Measurements from ENCODE around the gene MRM3.
A peak's percentile ranks its signal among the peaks of the same experiment; 100 is the strongest.
"Not testable (repeated sequence)": the region's sequence is repeated elsewhere in the genome, so short reads cannot be mapped to it uniquely, and the experiment has no call there.

The MRM3 gene

DNA sequence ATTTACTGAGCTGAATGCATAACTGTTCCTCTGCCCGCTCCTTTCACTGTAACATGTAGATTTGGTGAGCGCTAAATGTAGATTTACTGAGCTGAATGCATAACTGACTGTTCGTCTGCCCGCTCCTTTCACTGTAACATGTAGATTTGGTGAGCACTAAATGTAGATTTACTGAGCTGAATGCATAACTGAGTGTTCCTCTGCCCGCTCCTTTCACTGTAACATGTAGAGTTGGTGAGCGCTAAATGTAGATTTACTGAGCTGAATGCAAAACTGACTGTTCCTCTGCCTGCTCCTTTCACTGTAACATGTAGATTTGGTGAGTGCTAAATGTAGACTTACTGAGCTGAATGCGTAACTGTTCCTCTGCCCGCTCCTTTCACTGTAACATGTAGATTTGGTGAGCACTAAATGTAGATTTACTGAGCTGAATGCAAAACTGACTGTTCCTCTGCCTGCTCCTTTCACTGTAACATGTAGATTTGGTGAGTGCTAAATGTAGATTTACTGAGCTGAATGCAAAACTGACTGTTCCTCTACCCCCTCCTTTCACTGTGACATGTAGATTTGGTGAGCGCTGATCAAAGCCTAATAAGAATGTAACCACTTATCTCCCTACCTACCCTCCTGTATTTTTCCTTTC, 26.7 kb upstream of the MRM3 start:
- DNase-seq = not testable (repeated sequence)

DNA sequence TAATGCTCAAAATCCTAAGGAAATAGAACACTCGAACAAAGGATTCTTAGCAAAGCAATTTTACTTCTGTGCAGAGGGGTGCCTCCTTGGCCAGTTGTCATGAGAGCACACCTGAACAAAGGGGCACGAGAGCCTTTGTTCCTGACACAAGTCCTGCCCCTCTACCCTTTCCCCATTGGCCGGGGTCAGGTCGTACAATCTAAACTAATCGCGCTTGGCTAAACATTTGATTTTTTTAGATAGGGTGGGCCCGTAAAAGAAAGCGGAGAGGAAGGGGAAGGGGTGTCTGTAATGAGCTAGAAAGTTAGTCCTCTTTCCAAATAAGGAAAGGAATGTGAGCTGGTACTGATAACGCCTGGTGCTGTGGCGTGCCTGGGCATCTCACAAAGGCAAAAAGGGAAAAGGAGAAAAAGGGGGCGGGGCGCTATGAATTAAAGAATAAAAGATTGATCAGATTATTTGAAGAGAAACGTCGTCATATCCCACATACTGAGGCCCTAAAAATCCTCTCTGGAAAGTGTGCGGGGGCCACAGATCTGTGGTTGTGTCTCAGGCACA, 26.1 kb upstream of the MRM3 start:
- not testable (repeated sequence) for DNase-seq

DNA sequence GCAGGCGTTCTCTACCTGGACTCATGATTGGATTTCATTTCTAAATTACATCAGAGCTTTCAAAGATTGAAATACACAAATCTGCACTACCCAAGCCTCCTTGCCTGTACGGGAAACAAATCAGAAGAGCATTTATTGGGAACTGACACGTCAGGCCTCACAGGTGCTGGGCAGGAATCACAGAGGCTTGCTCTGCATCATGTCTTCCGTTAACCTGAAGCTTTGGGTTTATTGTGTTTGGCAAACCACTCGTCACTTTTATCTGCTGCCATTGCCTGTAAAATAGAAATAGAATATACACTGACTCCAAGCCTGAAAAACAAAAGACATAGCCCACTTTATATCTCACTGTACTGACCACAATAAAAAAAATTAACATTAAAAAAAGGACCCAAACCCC, 22.2 kb upstream of the MRM3 start:
- DNase-seq = no peak

DNA sequence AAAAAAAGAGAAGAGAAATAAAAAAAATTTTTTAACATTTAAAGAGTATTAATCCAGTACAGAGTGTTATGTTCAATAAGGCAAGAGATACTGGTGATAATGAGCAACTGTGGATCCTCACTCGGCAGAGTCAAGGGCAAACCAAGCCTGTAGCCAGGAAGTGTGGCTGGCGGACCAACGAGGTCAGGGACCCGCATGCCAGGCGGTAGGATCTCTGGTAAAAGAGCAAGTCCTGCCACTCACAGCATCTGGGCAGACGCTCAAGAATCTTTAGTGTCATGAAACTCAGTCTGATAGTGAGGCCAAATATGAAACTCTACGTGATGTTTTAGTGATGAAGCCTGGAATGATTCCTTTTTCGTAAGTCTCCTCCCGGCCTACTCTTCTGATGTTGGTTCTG, 21.8 kb upstream of the MRM3 start:
- no peak for DNase-seq

DNA sequence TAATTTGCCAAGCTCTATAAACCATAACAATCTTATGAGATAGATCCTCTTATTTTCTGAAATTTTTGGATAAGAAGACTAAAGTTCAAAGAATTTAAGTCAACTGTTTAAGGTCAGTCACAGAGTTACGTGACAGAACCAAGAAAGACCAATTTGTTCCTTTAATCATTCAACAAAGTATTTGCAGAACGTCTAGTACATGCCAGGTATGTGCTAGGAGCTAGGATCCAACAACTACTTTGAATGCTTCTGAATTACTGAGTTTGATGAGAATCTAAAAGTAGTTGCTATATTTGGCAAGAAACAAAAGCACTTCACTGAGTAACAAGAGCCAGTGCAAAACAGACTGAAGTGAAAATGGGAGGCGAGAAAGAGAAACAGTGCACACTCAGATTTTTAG, 15.1 kb upstream of the MRM3 start:
- DNase-seq = no peak

DNA sequence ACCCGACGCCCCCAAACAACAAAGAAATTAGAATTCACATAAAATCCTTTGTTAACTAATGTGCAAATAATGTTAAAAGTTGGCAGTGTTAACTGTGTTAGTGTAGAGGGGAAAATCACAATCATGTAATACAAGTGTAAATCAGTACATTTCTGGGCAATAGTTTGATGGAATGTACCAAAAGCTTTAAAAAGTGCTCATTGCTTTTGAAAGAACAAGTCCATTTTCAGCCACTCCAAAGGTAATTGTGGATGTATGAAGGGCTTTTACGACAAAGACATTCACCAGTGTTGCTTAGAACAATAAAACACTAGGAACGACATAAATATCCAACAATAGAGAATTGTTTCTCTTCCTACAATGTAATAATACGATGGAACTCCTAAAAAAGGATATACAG, 9.1 kb upstream of the MRM3 start:
- DNase-seq = no peak

DNA sequence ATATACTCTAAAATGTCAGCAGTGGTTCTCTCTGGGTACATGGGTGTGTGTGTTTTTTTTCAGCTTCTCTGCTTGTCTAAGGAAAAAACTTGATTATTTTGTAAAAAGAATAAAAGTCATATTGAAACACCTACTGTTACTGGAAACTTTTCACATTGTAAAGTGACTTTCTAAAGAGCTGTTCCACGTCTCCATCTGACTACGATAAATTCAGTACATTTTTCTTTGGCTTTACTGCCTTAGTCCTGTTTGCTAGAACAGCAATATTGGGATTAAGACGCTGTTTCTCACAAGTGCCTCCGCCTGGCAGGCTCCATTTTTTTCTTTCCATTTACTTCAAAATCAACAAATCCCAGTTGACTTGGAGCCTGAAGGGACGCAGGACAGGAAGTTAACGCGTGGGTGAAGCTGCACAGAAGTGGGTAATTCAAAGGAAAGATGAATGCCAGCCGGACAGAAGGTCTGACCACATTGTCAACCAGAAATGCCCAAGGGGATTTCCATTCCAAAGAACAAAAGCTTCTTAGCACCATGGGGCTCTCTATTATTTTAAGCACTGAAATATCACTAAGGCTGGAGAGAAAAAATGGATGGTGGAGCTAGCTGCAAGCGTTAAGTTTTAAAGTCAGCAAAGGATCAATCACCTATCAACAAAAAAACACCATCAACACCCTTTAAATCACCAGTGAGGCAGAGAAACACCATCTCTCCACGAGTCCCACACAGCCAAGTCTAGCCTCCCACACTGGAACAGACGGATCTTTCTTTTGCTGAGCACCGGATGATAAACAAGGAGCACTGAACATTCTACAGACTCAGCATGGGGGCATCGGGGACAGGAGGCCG, 8.5 kb upstream of the MRM3 start:
- no peak for DNase-seq

DNA sequence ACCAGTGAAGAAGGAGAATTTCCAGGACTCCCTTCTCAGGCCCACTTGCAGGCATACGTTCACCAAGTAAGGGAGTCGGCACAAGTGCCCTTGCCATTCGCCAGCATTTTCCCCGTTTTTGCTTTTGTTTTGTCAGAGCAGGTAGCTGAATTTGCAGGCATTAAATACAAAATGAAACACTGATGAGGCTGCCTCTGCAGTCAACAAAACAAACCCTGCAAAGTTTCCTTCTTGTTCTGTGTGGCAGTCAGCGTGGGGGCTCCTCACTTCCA, 7.9 kb upstream of the MRM3 start:
- DNase-seq = no peak

DNA sequence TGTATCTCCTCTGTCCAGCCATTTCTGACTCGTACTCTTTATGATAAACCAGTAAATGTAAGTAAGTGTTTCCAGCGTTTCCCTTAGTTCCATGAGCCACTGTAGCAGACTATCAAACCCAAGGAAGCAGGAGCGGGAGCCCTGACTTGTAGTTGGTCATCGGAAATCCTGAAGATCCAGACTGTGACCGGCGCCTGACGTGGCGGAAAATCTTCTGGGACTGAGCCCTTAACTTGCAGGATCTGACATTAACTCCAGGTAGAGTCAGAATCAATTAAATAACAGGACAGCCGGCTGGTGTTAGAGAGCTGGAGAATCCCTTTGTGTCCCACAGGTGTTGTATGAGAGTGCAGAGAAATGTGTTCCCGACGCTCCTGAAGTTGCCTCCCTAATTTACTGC, 4.1 kb upstream of the MRM3 start:
- DNase-seq = no peak

DNA sequence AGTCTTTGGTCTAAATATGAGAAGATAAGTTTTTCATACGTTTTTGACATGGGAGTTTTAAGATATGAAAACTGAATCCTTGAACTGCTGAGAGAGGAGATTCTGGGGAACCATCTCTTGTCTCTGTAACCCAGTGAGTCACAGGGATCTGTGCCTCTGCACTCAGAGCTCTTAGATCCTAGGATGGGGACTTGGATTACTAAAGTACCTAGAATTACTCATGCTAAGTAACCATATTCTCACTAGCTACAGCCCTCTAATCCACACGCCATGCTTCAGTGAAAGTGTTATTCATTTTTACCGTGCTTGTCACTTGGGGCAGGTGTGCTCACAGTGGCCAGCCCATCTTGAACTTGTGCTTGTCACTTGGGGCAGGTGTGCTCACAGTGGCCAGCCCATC, 2.0 kb downstream of the MRM3 start:
- no peak for DNase-seq

DNA sequence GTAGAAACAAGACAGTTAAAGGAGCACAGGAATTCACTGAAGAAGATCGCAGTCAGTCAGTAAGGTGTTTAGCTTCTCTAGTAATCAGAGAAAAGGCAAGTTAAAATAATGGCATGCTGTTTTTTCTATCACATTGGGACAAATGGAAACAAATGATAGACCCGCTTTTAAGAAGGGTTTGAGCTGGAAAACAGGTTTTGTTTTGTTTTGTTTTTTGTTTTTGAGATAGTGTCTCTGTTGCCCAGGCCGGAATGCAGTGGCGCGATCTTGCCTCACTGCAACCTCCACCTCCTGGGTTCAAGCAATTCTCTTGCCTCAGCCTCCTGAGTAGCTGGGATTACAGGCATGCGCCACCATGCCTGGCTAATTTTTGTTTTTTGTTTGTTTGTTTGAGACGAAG, 3.7 kb downstream of the MRM3 start:
- DNase-seq = not testable (repeated sequence)

DNA sequence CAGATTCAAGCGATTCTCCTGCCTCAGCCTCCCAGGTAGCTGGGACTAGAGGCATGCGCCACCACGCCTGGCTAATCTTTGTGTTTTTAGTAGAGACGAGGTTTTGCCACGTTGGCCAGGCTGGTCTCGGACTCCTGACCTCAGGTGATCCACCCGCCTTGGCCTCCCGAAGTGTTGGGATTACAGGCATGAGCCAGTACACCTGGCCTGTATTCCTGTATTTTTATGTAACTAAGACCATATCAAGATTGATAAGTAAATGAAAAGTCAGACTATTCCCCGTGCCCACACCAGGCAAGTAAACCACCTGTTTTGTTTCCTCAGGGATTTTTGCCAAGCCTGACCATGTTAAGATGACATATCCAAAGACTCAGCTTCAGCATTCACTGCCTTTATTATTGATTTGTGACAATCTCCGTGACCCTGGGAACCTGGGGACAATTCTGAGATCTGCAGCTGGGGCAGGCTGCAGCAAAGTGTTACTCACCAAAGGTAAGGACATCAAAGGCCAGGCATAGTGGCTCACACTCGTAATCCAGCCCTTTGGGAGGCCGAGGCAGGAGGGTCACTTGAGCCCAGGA, 5.6 kb downstream of the MRM3 start:
- DNase-seq = no peak

DNA sequence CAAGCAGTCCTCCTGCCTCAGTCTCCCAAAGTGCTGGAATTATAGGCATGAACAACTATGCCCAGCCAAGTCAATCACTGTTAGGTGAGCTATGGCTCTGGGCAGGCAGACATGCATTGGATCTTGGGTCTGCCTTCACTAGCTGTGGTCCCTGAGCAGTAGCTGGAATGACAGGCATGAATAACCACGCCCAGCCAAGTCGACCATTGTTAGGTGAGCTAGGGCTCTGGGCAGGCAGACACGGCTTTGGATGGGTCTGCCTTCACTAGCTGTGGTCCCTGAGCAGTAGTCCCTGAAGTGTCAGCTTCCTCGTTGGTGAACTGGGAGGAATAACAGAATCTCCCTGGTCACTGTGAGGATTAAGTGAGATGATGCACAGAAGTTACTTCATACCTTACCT, 6.4 kb downstream of the MRM3 start:
- DNase-seq = no peak

DNA sequence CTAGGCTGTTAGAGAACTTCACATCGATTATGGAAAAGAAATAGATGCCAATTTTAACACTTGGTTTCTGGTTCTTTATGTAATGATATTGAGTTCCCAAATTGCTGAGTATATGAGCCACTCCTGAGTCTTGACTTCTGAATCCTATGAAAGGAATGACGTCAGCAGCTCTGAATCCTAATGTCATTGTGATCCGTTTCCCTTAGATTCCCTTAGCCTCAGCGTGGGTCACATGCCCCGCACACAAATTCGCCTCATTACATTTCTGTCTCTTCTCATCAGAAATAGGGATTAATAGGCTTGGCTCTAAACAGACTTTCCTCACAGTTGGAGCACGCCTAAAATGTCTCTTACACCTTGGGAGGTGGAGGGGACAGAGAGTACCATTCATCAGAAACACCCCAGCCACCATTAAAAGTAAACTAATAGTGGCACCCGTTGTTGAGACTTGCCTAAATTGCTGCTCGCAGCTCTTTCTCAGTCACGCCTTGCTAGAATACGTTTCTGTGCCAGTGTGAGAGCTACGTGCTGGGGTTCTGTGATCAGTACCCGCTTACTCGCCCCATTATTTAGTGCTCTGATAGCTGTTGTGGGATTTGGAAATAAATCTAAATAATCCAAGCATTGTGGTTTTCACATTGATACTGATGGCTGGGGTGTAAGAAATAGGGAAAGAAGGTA, 7.1 kb downstream of the MRM3 start:
- DNase-seq = no peak

DNA sequence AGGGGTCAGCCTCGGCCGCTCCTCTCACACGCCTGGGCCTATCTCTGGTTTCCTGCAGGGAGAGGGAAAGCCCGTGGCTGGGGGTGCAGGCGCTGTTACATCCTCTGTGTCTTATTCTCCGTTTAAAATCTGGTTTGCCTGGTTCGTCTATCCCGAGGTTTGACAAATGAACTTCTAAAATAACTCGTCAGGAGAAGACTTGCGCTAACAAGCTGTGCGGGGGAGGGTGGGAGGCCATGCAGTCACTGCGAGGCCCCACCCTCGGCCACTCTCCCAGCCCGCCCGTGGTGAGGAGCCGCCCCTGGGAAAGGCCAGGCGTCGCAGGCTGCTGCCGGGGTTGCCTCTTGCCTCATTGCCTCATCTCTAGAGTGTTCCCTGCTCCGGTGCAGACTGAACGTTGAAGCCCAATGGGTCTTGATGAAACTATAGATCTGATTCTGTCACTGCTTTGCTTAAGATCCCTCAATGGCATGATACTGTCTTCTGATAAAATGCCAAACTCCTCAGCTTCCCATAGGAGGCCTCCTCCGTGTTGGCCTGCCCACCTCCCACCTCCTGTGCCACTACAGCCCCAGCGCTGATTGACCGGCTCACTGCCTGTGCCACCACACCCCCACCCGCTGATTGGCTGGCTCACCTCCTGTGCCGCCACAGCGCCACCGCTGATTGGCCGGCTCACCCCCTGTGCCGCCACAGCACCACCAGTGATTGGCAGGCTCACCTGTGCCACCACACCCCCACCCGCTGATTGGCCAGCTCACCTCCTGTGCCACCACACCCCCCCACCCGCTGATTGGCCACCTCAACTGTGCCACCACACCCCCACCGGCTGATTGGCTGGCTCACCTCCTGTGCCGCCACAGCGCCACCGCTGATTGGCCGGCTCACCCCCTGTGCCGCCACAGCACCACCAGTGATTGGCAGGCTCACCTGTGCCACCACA, 8.0 kb downstream of the MRM3 start:
- DNase-seq = not testable (repeated sequence)

DNA sequence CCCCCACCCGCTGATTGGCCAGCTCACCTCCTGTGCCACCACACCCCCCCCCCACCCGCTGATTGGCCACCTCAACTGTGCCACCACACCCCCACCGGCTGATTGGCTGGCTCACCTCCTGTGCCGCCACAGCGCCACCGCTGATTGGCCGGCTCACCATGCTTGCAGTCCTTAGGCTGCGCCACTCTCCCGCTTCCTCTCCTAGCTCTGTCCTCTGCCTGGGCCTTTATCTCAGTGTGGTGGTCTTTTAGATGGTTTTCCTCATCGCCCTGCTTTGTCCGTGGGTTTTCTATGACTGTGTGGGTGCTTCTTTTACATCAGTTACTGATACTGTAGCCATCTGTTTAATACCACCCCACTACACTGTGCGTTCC, 8.7 kb downstream of the MRM3 start:
- not testable (repeated sequence) for DNase-seq

DNA sequence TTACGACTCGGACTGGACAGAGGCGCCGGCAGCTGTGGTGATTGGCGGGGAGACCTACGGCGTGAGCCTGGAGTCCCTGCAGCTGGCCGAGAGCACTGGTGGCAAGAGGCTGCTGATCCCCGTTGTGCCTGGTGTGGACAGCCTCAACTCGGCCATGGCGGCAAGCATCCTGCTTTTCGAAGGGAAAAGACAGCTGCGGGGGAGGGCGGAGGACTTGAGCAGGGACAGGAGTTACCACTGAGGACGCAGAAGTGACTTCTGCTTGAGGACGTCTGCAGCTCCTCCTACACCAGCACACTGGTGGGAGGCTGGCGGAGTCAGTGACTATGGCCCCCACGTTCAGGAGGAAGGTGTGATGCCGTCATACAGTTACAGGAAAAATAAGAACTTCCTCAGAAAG, 9.7 kb downstream of the MRM3 start:
- no peak for DNase-seq

DNA sequence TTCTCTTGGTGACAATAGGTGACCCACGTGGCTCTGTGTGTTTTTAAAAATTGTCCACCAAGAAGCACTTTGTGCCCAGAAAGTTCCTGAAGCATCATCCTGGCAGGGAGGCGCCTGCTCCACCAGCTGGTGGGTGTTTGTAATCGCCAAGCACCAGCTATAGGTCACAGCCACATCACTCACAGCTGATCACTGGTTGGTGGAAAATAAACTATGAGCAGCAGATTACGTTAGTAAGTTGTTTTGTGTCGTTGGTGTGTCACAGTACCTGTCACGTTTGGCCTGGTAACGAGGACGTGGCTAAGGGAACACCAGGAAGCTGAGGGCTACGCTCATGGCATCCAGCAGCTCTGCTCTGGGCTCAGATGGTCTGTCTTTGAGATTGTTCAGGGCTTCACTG, 10.1 kb downstream of the MRM3 start:
- DNase-seq = no peak

DNA sequence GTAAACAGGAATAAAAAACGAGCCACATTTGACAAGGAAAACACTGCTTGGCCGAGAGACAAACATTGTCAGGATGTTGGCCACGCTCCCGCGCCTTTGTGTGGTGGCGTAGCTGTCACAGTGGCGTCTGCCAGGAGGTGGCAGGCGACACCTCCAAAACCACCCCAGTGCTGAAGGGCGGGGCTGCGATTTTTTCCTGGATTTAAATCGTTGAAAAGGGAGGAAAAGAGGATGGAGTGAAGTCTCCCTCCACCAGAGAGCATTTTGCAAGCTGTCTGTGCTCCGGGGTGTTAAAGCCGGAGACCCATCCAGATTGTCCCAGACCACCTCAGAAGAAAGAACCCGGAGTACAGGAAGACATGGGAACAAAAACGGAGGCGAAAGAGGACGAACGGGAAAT, 12.7 kb downstream of the MRM3 start:
- peak; percentile 35 for DNase-seq

DNA sequence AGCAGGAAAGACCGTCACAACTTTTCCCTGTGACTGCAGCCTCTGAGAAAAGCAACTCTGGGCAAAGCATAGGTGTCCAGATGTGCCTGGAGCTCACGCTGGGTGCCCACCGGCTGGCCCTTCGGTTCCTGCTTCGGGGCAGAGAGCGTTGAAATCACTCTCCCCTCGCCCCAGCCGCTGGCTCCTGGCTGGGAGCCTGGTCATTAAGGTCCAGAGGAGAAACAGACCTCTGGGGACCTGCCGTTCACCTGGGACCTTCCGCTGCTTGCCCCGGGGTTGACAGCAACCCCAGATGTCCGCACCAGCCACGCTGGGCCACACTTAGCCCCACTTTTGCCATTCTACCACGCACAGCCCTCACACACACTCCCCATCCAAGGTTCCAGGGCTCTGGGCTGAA, 13.1 kb downstream of the MRM3 start:
- no peak for DNase-seq

DNA sequence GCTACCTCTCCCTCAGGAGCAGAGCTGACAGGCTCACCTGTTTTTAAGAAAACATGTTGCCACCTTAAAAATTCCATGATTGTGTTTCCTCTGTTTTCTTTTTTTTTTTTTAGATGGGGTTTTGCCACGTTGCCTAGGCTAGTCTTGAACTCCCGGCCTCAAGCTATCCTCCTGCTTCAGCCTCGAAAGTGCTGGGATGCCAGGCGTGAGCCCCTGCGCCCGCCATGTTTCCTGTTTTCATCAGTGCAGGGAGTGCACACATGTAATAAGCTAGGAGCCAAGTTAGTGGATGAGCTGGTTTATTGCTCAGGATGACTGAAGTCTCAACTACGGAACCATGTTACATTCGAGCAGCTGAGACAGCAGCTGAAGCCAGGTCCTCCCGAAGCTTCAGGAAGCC, 13.6 kb downstream of the MRM3 start:
- no peak for DNase-seq

DNA sequence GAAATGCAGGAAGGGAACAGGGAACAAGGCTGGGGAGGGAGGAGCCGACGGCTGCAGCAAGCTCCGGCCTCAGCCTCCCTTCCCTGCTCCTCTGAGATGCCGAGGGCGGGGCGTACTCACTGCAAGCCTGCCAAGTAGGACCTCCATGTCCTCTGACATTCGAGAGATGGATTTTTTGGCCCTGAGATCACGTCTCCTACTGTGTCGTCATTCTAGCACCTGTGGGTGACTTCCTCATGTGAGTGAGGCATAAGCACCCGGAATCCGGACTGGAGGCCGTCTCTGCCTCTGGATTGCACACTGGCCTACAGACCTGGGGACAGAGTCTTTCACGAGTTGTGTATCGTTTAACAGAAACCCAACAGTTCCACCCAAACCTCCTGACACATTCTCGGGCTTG, 14.5 kb downstream of the MRM3 start:
- no peak for DNase-seq

All from CD4-positive, alpha-beta T cell treated with Interleukin-21 for 1 hour (primary cell).